ENCODE measurements around the gene CDKN1B.
A peak's percentile ranks its signal among the peaks of the same experiment; 100 is the strongest.

Gene CDKN1B

GRCh38 chr12:12701457-12701856 lies 15.7 kb upstream of the CDKN1B start:
- no peak for DNase-seq (ENCODE audit: low spot score)

- peak; percentile 94 for DNase-seq (ENCODE audit: low spot score)
These were observed 12.5 kb upstream of the CDKN1B start for GRCh38 chr12:12704593-12705230.

- DNase-seq (ENCODE audit: low spot score), result no peak
These were observed 11.2 kb upstream of the CDKN1B start for GRCh38 chr12:12705838-12706520.

- DNase-seq (ENCODE audit: low spot score), result no peak
These were observed 3.3 kb upstream of the CDKN1B start for GRCh38 chr12:12713932-12714275.

- peak; percentile 73 for DNase-seq (ENCODE audit: low spot score)
These were observed 2.7 kb upstream of the CDKN1B start for GRCh38 chr12:12714276-12715021.

GRCh38 chr12:12715128-12715458 lies 2.1 kb upstream of the CDKN1B start:
- no peak for DNase-seq (ENCODE audit: low spot score)

- peak; percentile 32 for DNase-seq (ENCODE audit: low spot score)
These were observed 1.6 kb upstream of the CDKN1B start for GRCh38 chr12:12715459-12716150.

- peak; percentile 48 for DNase-seq (ENCODE audit: low spot score)
These were observed 896 bp upstream of the CDKN1B start for GRCh38 chr12:12716151-12716792.

- peak; percentile 35 for DNase-seq (ENCODE audit: low spot score)
These were observed 615 bp downstream of the CDKN1B start for GRCh38 chr12:12717586-12718380.

GRCh38 chr12:12718381-12718759 lies 1.2 kb downstream of the CDKN1B start:
- no peak for DNase-seq (ENCODE audit: low spot score)

- DNase-seq (ENCODE audit: low spot score), result no peak
These were observed 1.7 kb downstream of the CDKN1B start for GRCh38 chr12:12718853-12719252.

- DNase-seq (ENCODE audit: low spot score), result no peak
These were observed 2.3 kb downstream of the CDKN1B start for GRCh38 chr12:12719496-12719895.

- no peak for DNase-seq (ENCODE audit: low spot score)
These were observed 2.9 kb downstream of the CDKN1B start for GRCh38 chr12:12720052-12720451.

- no peak for DNase-seq (ENCODE audit: low spot score)
These were observed 3.5 kb downstream of the CDKN1B start for GRCh38 chr12:12720672-12721161.

- DNase-seq (ENCODE audit: low spot score), result no peak
These were observed 4.1 kb downstream of the CDKN1B start for GRCh38 chr12:12721176-12721751.

GRCh38 chr12:12721814-12722434 lies 4.8 kb downstream of the CDKN1B start:
- no peak for DNase-seq (ENCODE audit: low spot score)

- DNase-seq (ENCODE audit: low spot score), result no peak
These were observed 5.4 kb downstream of the CDKN1B start for GRCh38 chr12:12722435-12723148.

GRCh38 chr12:12723149-12723680 lies 6.0 kb downstream of the CDKN1B start:
- DNase-seq (ENCODE audit: low spot score), result no peak

GRCh38 chr12:12723681-12724420 lies 6.7 kb downstream of the CDKN1B start:
- DNase-seq (ENCODE audit: low spot score), result peak; percentile 27
